ENCODE measurements around the gene GH1.

DNA sequence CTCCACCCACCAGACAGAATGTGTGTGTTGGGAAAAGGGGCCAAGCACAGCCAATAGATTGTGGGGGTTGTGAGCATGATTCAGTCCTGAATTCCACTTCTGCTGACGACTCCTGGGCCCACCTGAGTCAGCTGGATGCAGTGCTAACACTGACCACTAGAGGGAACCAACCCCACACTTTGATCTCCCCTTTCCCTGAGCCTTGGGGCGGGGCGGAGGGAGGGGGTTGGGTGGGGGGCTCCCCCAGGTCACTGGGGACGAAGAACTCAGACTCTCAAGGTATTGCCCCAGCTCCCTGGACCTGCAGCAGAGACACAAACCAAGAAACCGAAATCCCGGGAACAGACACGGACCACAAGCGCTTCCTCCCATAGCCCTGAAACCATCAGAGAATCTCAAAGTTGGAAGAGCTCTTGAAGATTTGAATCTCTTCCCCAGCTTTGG, 7.0 kb downstream of the GH1 start:
- TF ChIP-seq, protein P1, sequence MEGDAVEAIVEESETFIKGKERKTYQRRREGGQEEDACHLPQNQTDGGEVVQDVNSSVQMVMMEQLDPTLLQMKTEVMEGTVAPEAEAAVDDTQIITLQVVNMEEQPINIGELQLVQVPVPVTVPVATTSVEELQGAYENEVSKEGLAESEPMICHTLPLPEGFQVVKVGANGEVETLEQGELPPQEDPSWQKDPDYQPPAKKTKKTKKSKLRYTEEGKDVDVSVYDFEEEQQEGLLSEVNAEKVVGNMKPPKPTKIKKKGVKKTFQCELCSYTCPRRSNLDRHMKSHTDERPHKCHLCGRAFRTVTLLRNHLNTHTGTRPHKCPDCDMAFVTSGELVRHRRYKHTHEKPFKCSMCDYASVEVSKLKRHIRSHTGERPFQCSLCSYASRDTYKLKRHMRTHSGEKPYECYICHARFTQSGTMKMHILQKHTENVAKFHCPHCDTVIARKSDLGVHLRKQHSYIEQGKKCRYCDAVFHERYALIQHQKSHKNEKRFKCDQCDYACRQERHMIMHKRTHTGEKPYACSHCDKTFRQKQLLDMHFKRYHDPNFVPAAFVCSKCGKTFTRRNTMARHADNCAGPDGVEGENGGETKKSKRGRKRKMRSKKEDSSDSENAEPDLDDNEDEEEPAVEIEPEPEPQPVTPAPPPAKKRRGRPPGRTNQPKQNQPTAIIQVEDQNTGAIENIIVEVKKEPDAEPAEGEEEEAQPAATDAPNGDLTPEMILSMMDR (CRISPR knock-in tag; IDR thresholded peaks at IDR 0.05): peak; percentile 77
- no peak for TF ChIP-seq NFE2L1 (CRISPR knock-in tag; IDR thresholded peaks at IDR 0.05; ENCODE audit: borderline replicate concordance)
- TF ChIP-seq POLR2AphosphoS5 (IDR thresholded peaks at IDR 0.05; ENCODE audit: low read depth, low read length): no peak
- TF ChIP-seq ZNF224 (CRISPR knock-in tag; IDR thresholded peaks at IDR 0.05): no peak
- no peak for TF ChIP-seq CHD2 (IDR thresholded peaks at IDR 0.05; ENCODE audit: low read depth, low read length)
- TF ChIP-seq, protein P2, sequence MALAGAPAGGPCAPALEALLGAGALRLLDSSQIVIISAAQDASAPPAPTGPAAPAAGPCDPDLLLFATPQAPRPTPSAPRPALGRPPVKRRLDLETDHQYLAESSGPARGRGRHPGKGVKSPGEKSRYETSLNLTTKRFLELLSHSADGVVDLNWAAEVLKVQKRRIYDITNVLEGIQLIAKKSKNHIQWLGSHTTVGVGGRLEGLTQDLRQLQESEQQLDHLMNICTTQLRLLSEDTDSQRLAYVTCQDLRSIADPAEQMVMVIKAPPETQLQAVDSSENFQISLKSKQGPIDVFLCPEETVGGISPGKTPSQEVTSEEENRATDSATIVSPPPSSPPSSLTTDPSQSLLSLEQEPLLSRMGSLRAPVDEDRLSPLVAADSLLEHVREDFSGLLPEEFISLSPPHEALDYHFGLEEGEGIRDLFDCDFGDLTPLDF (CRISPR knock-in tag; IDR thresholded peaks at IDR 0.05): no peak
- TF ChIP-seq HDAC6 (IDR thresholded peaks at IDR 0.05; ENCODE audit: low read depth, low read length): no peak
- no peak for TF ChIP-seq TMF1 (CRISPR knock-in tag; IDR thresholded peaks at IDR 0.05; ENCODE audit: low read depth)
- no peak for TF ChIP-seq FOXK1 (CRISPR knock-in tag; IDR thresholded peaks at IDR 0.05; ENCODE audit: borderline replicate concordance, low read depth)
- no peak for TF ChIP-seq FOXK2 (IDR thresholded peaks at IDR 0.05)
- TF ChIP-seq, protein P3, sequence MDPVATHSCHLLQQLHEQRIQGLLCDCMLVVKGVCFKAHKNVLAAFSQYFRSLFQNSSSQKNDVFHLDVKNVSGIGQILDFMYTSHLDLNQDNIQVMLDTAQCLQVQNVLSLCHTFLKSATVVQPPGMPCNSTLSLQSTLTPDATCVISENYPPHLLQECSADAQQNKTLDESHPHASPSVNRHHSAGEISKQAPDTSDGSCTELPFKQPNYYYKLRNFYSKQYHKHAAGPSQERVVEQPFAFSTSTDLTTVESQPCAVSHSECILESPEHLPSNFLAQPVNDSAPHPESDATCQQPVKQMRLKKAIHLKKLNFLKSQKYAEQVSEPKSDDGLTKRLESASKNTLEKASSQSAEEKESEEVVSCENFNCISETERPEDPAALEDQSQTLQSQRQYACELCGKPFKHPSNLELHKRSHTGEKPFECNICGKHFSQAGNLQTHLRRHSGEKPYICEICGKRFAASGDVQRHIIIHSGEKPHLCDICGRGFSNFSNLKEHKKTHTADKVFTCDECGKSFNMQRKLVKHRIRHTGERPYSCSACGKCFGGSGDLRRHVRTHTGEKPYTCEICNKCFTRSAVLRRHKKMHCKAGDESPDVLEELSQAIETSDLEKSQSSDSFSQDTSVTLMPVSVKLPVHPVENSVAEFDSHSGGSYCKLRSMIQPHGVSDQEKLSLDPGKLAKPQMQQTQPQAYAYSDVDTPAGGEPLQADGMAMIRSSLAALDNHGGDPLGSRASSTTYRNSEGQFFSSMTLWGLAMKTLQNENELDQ (CRISPR knock-in tag; IDR thresholded peaks at IDR 0.05; ENCODE audit: borderline replicate concordance): no peak
- no peak for TF ChIP-seq ZNF282 (IDR thresholded peaks at IDR 0.05; ENCODE audit: partially characterized antibody)
- TF ChIP-seq, protein P4, sequence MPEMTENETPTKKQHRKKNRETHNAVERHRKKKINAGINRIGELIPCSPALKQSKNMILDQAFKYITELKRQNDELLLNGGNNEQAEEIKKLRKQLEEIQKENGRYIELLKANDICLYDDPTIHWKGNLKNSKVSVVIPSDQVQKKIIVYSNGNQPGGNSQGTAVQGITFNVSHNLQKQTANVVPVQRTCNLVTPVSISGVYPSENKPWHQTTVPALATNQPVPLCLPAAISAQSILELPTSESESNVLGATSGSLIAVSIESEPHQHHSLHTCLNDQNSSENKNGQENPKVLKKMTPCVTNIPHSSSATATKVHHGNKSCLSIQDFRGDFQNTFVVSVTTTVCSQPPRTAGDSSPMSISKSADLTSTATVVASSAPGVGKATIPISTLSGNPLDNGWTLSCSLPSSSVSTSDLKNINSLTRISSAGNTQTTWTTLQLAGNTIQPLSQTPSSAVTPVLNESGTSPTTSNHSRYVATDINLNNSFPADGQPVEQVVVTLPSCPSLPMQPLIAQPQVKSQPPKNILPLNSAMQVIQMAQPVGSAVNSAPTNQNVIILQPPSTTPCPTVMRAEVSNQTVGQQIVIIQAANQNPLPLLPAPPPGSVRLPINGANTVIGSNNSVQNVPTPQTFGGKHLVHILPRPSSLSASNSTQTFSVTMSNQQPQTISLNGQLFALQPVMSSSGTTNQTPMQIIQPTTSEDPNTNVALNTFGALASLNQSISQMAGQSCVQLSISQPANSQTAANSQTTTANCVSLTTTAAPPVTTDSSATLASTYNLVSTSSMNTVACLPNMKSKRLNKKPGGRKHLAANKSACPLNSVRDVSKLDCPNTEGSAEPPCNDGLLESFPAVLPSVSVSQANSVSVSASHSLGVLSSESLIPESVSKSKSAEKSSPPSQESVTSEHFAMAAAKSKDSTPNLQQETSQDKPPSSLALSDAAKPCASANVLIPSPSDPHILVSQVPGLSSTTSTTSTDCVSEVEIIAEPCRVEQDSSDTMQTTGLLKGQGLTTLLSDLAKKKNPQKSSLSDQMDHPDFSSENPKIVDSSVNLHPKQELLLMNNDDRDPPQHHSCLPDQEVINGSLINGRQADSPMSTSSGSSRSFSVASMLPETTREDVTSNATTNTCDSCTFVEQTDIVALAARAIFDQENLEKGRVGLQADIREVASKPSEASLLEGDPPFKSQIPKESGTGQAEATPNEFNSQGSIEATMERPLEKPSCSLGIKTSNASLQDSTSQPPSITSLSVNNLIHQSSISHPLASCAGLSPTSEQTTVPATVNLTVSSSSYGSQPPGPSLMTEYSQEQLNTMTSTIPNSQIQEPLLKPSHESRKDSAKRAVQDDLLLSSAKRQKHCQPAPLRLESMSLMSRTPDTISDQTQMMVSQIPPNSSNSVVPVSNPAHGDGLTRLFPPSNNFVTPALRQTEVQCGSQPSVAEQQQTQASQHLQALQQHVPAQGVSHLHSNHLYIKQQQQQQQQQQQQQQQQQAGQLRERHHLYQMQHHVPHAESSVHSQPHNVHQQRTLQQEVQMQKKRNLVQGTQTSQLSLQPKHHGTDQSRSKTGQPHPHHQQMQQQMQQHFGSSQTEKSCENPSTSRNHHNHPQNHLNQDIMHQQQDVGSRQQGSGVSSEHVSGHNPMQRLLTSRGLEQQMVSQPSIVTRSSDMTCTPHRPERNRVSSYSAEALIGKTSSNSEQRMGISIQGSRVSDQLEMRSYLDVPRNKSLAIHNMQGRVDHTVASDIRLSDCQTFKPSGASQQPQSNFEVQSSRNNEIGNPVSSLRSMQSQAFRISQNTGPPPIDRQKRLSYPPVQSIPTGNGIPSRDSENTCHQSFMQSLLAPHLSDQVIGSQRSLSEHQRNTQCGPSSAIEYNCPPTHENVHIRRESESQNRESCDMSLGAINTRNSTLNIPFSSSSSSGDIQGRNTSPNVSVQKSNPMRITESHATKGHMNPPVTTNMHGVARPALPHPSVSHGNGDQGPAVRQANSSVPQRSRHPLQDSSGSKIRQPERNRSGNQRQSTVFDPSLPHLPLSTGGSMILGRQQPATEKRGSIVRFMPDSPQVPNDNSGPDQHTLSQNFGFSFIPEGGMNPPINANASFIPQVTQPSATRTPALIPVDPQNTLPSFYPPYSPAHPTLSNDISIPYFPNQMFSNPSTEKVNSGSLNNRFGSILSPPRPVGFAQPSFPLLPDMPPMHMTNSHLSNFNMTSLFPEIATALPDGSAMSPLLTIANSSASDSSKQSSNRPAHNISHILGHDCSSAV (CRISPR knock-in tag; IDR thresholded peaks at IDR 0.05; ENCODE audit: borderline replicate concordance): no peak

Measured in HepG2 (cell line).